ENCODE results near the gene NR1I2. TPM values are rescaled to one million over a fixed set of nuclear protein-coding genes. Genes with fewer than 3 reads are reported as not detected.

Gene NR1I2
- total RNA-seq, 1 experiment from 2014 or later, result 0.07 TPM

GRCh38 chr3:119808843-119809242 is 26.9 kb downstream of the NR1I2 start:
- H3K79me2 ChIP-seq (ENCODE audit: insufficient read depth, low read length), result no peaks in the 10 kb centered on the region
- intact Hi-C loops (cut with micrococcal nuclease), result no loop called here
- CTCF ChIA-PET, result no interaction called here
- POLR2A ChIA-PET, result no interaction called here
- RAD21 ChIA-PET (ENCODE audit: low non-redundant PET in 1 of 2, low total read pairs in 2 of 2, uncharacterized antibody in 2 of 2, unreplicated experiment in 2 of 2), result no interaction called here
- no peaks in the 10 kb centered on the region for H3K27me3 ChIP-seq (ENCODE audit: insufficient read depth, low read length)
- no peak overlapping the region for H3K4me3 ChIP-seq (replicated peaks in 1 of 2; ENCODE audit: low read depth in 1 of 2, low read length in 2 of 2)
- TF ChIP-seq TCF7L2 (IDR thresholded peaks at IDR 0.05; ENCODE audit: borderline replicate concordance, extremely low read depth, insufficient read depth, insufficient read length) (no peak), FOSL1 (IDR thresholded peaks at IDR 0.05; ENCODE audit: low read depth) (no peak), ELF1 (IDR thresholded peaks at IDR 0.05; ENCODE audit: borderline replicate concordance, low read depth) (no peak), POLR2A (IDR thresholded peaks at IDR 0.05; ENCODE audit: borderline replicate concordance, extremely low read depth, insufficient read depth, insufficient read length) (no peak), EGR1 (IDR thresholded peaks at IDR 0.05; ENCODE audit: low read depth) (no peak), EZH2 (IDR thresholded peaks at IDR 0.05) (no peak), CBX3 (IDR thresholded peaks at IDR 0.05; ENCODE audit: low read depth) (no peak), MAX (IDR thresholded peaks at IDR 0.05) (no peak), JUND (IDR thresholded peaks at IDR 0.05) (no peak), SP1 (IDR thresholded peaks at IDR 0.05; ENCODE audit: low read depth) (no peak)
- H3K4me2 ChIP-seq (ENCODE audit: low read length), result no peak overlapping the region
- no peaks in the 10 kb centered on the region for H3K4me1 ChIP-seq (ENCODE audit: control insufficient read depth in 1 of 2, insufficient read depth in 2 of 2, low read length in 2 of 2)
- no peaks in the 10 kb centered on the region for H3K9me3 ChIP-seq (ENCODE audit: control insufficient read depth in 1 of 2, insufficient read depth in 1 of 2, low read depth in 1 of 2, low read length in 2 of 2)
- ATAC-seq (no peak), DNase-seq (ENCODE audit: low read depth, low spot score) (no peak)
- H3K9me2 ChIP-seq (ENCODE audit: insufficient read depth), result no peaks in the 10 kb centered on the region
- H3K27ac ChIP-seq (ENCODE audit: low read depth, low read length), result no peak overlapping the region
- BruUV-seq (replicated peaks), result no TSS peak
- no peaks in the 10 kb centered on the region for H3K36me3 ChIP-seq (ENCODE audit: control insufficient read depth in 1 of 2, insufficient read depth in 2 of 2, low read length in 2 of 2)
- no peaks in the 10 kb centered on the region for H4K20me1 ChIP-seq (ENCODE audit: insufficient read depth)
- H3K9ac ChIP-seq (ENCODE audit: low read length), result no peak overlapping the region
- H2AFZ ChIP-seq (ENCODE audit: low read depth, low read length, poor library complexity, severe bottlenecking), result no peak overlapping the region

GRCh38 chr3:119809249-119810017 is 27.5 kb downstream of the NR1I2 start:
- TF ChIP-seq CTCF (IDR thresholded peaks at IDR 0.05 in 2 of 3, conservative IDR thresholded peaks at IDR 0.05 in 1 of 3; ENCODE audit: borderline replicate concordance in 1 of 3, insufficient read depth in 1 of 3, low read depth in 2 of 3, low read length in 2 of 3) (no peak), EZH2 (IDR thresholded peaks at IDR 0.05) (no peak), RAD21 (IDR thresholded peaks at IDR 0.05; ENCODE audit: low read depth) (no peak), POLR2A (IDR thresholded peaks at IDR 0.05; ENCODE audit: borderline replicate concordance, extremely low read depth, insufficient read depth, insufficient read length) (no peak)
- Histone ChIP-seq H3K79me2 (ENCODE audit: insufficient read depth, low read length) (no peaks in the 10 kb centered on the region), H2AFZ (ENCODE audit: low read depth, low read length, poor library complexity, severe bottlenecking) (no peak overlapping the region), H3K4me3 (replicated peaks in 1 of 2; ENCODE audit: low read depth in 1 of 2, low read length in 2 of 2) (no peak overlapping the region), H3K27me3 (ENCODE audit: insufficient read depth, low read length) (no peaks in the 10 kb centered on the region), H3K9ac (ENCODE audit: low read length) (no peak overlapping the region), H4K20me1 (ENCODE audit: insufficient read depth) (no peaks in the 10 kb centered on the region), H3K9me2 (ENCODE audit: insufficient read depth) (no peaks in the 10 kb centered on the region), H3K4me1 (ENCODE audit: control insufficient read depth in 1 of 2, insufficient read depth in 2 of 2, low read length in 2 of 2) (no peaks in the 10 kb centered on the region), H3K9me3 (ENCODE audit: control insufficient read depth in 1 of 2, insufficient read depth in 1 of 2, low read depth in 1 of 2, low read length in 2 of 2) (no peaks in the 10 kb centered on the region), H3K36me3 (ENCODE audit: control insufficient read depth in 1 of 2, insufficient read depth in 2 of 2, low read length in 2 of 2) (no peaks in the 10 kb centered on the region), H3K27ac (ENCODE audit: low read depth, low read length) (no peak overlapping the region), H3K4me2 (ENCODE audit: low read length) (no peak overlapping the region)
- intact Hi-C loops (cut with micrococcal nuclease), result no loop called here
- CTCF ChIA-PET, result no interaction called here
- RAD21 ChIA-PET (ENCODE audit: low non-redundant PET in 1 of 2, low total read pairs in 2 of 2, uncharacterized antibody in 2 of 2, unreplicated experiment in 2 of 2), result no interaction called here
- POLR2A ChIA-PET, result no interaction called here
- DNase-seq (ENCODE audit: low read depth, low spot score), result no peak
- BruUV-seq (replicated peaks), result no TSS peak
- no peak for ATAC-seq

Measured in HCT116 (cell line).